Measurements from ENCODE around the gene ACACA. TPM values are rescaled to one million over a fixed set of nuclear protein-coding genes. Genes with fewer than 3 reads are reported as not detected.

Gene ACACA
- total and polyA plus RNA-seq, 9 of the 15 experiments (the other 6 are each of a cell fraction or from before 2014, with no cell fraction given) = 35.9 to 135 (median 88.4) TPM

DNA sequence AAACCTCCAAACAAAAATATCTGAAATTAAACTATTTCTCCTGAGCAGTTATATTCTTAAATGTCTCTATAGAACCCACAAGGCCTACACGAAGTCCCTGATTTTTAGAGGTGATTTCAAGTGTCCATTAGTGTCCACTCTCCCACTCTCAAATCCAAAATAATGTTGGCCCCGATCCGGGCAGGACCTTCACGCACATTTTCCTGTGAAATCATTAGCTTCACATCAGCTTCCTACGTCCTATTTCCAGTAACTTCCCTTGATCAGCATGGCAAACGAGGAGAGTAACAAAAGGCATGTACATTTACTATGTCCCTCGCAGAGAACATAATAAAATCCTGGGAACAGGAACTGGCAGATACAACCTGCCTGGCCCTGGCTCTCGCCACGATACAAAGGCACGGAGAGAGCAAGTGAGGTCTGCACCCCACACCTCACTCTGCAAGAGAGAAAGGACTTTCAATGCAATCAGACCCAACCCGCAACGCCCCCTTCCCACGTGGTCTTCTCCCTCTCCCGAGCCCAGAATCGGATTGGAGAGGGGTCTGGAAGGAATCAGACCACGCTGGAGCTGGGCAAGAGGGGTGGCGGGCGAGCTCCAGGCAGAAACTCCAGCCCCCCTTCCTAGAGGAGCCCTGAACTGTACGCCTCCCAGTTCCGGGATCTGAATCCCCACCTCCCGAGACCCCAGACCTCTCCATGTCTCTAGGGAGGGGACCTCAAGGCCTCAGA is 48.4 kb downstream of the ACACA start (continued):
- TF ChIP-seq, protein P1, sequence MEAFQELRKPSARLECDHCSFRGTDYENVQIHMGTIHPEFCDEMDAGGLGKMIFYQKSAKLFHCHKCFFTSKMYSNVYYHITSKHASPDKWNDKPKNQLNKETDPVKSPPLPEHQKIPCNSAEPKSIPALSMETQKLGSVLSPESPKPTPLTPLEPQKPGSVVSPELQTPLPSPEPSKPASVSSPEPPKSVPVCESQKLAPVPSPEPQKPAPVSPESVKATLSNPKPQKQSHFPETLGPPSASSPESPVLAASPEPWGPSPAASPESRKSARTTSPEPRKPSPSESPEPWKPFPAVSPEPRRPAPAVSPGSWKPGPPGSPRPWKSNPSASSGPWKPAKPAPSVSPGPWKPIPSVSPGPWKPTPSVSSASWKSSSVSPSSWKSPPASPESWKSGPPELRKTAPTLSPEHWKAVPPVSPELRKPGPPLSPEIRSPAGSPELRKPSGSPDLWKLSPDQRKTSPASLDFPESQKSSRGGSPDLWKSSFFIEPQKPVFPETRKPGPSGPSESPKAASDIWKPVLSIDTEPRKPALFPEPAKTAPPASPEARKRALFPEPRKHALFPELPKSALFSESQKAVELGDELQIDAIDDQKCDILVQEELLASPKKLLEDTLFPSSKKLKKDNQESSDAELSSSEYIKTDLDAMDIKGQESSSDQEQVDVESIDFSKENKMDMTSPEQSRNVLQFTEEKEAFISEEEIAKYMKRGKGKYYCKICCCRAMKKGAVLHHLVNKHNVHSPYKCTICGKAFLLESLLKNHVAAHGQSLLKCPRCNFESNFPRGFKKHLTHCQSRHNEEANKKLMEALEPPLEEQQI (IDR thresholded peaks at IDR 0.05) = no peak
- TF ChIP-seq, protein P2, sequence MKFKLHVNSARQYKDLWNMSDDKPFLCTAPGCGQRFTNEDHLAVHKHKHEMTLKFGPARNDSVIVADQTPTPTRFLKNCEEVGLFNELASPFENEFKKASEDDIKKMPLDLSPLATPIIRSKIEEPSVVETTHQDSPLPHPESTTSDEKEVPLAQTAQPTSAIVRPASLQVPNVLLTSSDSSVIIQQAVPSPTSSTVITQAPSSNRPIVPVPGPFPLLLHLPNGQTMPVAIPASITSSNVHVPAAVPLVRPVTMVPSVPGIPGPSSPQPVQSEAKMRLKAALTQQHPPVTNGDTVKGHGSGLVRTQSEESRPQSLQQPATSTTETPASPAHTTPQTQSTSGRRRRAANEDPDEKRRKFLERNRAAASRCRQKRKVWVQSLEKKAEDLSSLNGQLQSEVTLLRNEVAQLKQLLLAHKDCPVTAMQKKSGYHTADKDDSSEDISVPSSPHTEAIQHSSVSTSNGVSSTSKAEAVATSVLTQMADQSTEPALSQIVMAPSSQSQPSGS (CRISPR knock-in tag; IDR thresholded peaks at IDR 0.05) = no peak
- no peak for TF ChIP-seq LARP7 (IDR thresholded peaks at IDR 0.05)
- no peak for TF ChIP-seq TCFL5 (CRISPR knock-in tag; conservative IDR thresholded peaks at IDR 0.05)
- TF ChIP-seq, protein P3, sequence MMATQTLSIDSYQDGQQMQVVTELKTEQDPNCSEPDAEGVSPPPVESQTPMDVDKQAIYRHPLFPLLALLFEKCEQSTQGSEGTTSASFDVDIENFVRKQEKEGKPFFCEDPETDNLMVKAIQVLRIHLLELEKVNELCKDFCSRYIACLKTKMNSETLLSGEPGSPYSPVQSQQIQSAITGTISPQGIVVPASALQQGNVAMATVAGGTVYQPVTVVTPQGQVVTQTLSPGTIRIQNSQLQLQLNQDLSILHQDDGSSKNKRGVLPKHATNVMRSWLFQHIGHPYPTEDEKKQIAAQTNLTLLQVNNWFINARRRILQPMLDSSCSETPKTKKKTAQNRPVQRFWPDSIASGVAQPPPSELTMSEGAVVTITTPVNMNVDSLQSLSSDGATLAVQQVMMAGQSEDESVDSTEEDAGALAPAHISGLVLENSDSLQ (IDR thresholded peaks at IDR 0.05) = no peak
- no peak for TF ChIP-seq NFIX (CRISPR knock-in tag; IDR thresholded peaks at IDR 0.05; ENCODE audit: low read depth)
- TF ChIP-seq, protein P4, sequence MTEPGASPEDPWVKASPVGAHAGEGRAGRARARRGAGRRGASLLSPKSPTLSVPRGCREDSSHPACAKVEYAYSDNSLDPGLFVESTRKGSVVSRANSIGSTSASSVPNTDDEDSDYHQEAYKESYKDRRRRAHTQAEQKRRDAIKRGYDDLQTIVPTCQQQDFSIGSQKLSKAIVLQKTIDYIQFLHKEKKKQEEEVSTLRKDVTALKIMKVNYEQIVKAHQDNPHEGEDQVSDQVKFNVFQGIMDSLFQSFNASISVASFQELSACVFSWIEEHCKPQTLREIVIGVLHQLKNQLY (CRISPR knock-in tag; conservative IDR thresholded peaks at IDR 0.05) = no peak
- TF ChIP-seq BRF1 (IDR thresholded peaks at IDR 0.05; ENCODE audit: borderline replicate concordance, extremely low read depth, insufficient read length) = no peak
- no peak for TF ChIP-seq KAT2B (IDR thresholded peaks at IDR 0.05; ENCODE audit: low read depth, low read length)
- no peak for TF ChIP-seq RBM39 (optimal IDR thresholded peaks at IDR 0.05; ENCODE audit: low read depth, low read length)
- TF ChIP-seq, protein P5, sequence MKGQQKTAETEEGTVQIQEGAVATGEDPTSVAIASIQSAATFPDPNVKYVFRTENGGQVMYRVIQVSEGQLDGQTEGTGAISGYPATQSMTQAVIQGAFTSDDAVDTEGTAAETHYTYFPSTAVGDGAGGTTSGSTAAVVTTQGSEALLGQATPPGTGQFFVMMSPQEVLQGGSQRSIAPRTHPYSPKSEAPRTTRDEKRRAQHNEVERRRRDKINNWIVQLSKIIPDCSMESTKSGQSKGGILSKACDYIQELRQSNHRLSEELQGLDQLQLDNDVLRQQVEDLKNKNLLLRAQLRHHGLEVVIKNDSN (CRISPR knock-in tag; IDR thresholded peaks at IDR 0.05) = peak; percentile 52
- no peak for TF ChIP-seq KDM5B (IDR thresholded peaks at IDR 0.05; ENCODE audit: insufficient replicate concordance, low read depth, low read length)
- no peak for TF ChIP-seq NFIC (IDR thresholded peaks at IDR 0.05)
- no peak for TF ChIP-seq DNMT1 (IDR thresholded peaks at IDR 0.05)
- TF ChIP-seq SMAD3 (CRISPR knock-in tag; conservative IDR thresholded peaks at IDR 0.05) = 0 out of 2 replicates have a peak, but pooled peaks have one; percentile 28
- TF ChIP-seq COPS2 (conservative IDR thresholded peaks at IDR 0.05) = no peak
- no peak for TF ChIP-seq TCF7 (IDR thresholded peaks at IDR 0.05; ENCODE audit: borderline replicate concordance)
- no peak for TF ChIP-seq HCFC1 (IDR thresholded peaks at IDR 0.05; ENCODE audit: low read depth, low read length)
- TF ChIP-seq, protein P6, sequence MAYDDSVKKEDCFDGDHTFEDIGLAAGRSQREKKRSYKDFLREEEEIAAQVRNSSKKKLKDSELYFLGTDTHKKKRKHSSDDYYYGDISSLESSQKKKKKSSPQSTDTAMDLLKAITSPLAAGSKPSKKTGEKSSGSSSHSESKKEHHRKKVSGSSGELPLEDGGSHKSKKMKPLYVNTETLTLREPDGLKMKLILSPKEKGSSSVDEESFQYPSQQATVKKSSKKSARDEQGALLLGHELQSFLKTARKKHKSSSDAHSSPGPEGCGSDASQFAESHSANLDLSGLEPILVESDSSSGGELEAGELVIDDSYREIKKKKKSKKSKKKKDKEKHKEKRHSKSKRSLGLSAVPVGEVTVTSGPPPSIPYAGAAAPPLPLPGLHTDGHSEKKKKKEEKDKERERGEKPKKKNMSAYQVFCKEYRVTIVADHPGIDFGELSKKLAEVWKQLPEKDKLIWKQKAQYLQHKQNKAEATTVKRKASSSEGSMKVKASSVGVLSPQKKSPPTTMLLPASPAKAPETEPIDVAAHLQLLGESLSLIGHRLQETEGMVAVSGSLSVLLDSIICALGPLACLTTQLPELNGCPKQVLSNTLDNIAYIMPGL (CRISPR knock-in tag; IDR thresholded peaks at IDR 0.05) = no peak
- no peak for TF ChIP-seq ZFX (CRISPR knock-in tag; IDR thresholded peaks at IDR 0.05)
- 0 out of 2 replicates have a peak, but pooled peaks have one; percentile 23 for TF ChIP-seq CTBP1 (IDR thresholded peaks at IDR 0.05; ENCODE audit: borderline replicate concordance)

All from K562 (cell line).